Prostate gland (tissue), 2 donors: ENCODE data around the gene ESAM.

Source experiments
- POLR2A ChIP-seq: fragments of 450-650 bp; IDR thresholded peaks from one replicate; pipeline ENCODE4 v1.6.1; 2016; ENCODE audit warnings: antibody characterized with exemption, mild to moderate bottlenecking
- TF ChIP-seq, protein P1 (sequence below), 4 experiments: fragments of 200-600 bp in 2 of 4; fragments of 450-650 bp in 2 of 4; sonication (generic) in 2 of 4; IDR thresholded peaks; 1 replicate in 3 of 4; 2 replicates in 1 of 4; pipeline ENCODE4 v1.5.1; 2016 to 2019; ENCODE audit warnings: antibody characterized with exemption in 4 of 4, mild to moderate bottlenecking in 2 of 4, moderate library complexity in 2 of 4

DNA sequence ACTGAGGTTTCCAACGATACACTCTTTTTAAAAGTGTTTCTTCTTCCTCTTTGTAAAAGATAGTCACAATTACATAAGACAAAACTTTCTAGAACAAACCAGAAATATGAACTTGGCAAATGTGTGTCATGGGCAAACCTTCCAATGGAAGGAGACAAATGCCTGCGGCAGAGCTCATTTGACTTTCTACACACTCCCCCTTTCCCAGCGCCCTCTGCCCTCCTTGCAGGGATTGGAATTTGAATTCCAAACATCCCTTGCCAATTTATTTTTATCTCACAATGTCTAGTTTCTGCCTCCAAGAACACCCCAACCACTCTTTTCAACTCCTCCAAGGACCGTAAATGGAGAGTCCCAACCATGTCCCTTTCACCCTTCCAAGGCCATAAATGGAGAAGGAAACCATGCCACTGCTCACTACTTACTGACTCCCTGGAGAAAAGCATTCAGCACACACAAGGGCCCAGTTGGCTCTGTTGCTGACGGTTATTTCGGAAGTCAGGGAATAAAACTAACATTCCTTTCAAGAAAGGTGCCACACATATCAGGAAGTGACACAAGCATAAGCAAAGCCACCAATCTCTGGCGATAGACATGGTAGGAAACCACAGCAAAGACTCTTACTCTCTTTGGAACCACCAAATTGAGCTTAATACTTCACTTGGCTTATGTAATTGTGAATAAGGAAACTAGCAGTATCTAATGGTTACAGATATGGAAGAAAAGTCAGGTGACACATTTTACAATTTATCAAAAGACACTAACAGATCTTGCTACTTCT, 15.0 kb upstream of the ESAM start:
- no peak for TF ChIP-seq POLR2A
- TF ChIP-seq, protein P1, sequence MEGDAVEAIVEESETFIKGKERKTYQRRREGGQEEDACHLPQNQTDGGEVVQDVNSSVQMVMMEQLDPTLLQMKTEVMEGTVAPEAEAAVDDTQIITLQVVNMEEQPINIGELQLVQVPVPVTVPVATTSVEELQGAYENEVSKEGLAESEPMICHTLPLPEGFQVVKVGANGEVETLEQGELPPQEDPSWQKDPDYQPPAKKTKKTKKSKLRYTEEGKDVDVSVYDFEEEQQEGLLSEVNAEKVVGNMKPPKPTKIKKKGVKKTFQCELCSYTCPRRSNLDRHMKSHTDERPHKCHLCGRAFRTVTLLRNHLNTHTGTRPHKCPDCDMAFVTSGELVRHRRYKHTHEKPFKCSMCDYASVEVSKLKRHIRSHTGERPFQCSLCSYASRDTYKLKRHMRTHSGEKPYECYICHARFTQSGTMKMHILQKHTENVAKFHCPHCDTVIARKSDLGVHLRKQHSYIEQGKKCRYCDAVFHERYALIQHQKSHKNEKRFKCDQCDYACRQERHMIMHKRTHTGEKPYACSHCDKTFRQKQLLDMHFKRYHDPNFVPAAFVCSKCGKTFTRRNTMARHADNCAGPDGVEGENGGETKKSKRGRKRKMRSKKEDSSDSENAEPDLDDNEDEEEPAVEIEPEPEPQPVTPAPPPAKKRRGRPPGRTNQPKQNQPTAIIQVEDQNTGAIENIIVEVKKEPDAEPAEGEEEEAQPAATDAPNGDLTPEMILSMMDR (IDR thresholded peaks at IDR 0.05) = no peak
